Neural cell (in vitro differentiated cells): Measurements from ENCODE around the gene MBD3L5. TPM values are rescaled to one million over a fixed set of nuclear protein-coding genes. Genes with fewer than 3 reads are reported as not detected.

Experiments used
- H2AFZ ChIP-seq: fragments of 200-600, 300-800 bp; sonication (generic), shearing (Covaris generic); 2 replicates; pipeline ENCODE4 v1.6.0; 2014; ENCODE audit warnings: low read depth, mild to moderate bottlenecking, antibody characterized with exemption, low read length, moderate library complexity
- H3F3A ChIP-seq: fragments of 200-600 bp; shearing (Covaris generic); 2 replicates; pipeline ENCODE4 v1.6.1; 2016; ENCODE audit warnings: mild to moderate bottlenecking, moderate library complexity, mixed read lengths, antibody characterized with exemption, low read length; ENCODE audit not compliant: insufficient read depth, poor library complexity, severe bottlenecking
- H3K27ac ChIP-seq: fragments of 200-600, 300-800 bp; sonication (generic), shearing (Covaris generic); 2 replicates; pipeline ENCODE4 v1.5.1; 2014; ENCODE audit warnings: mild to moderate bottlenecking, low read length, moderate library complexity
- H3K27me3 ChIP-seq: fragments of 300-800, 200-600 bp; sonication (generic), shearing (Covaris generic); 2 replicates; pipeline ENCODE4 v1.6.0; 2014; ENCODE audit warnings: mild to moderate bottlenecking, low read depth, low read length, moderate library complexity; ENCODE audit not compliant: insufficient read depth
- H3K36me3 ChIP-seq: fragments of 300-800, 200-600 bp; sonication (generic), shearing (Covaris generic); 2 replicates; pipeline ENCODE4 v1.5.1; 2014; ENCODE audit warnings: mild to moderate bottlenecking, antibody characterized with exemption, low read length, moderate library complexity; ENCODE audit not compliant: insufficient read depth
- H3K4me2 ChIP-seq: fragments of 300-800, 200-600 bp; sonication (generic), shearing (Covaris generic); 2 replicates; pipeline ENCODE4 v1.6.0; 2014; ENCODE audit warnings: mild to moderate bottlenecking, low read length
- H3K4me3 ChIP-seq: fragments of 300-800, 200-600 bp; sonication (generic), shearing (Covaris generic); 2 replicates; pipeline ENCODE4 v1.5.1; 2014; ENCODE audit warnings: mild to moderate bottlenecking, low read length, moderate library complexity
- H3K79me2 ChIP-seq: fragments of 200-600 bp; shearing (Covaris generic); replicated peaks from 2 replicates; pipeline ENCODE4 v1.6.0; 2014; ENCODE audit warnings: mild to moderate bottlenecking, low read length, moderate library complexity; ENCODE audit not compliant: insufficient read depth
- H3K9ac ChIP-seq: fragments of 300-800, 200-600 bp; sonication (generic), shearing (Covaris generic); 2 replicates; pipeline ENCODE4 v1.6.1; 2016; ENCODE audit warnings: mild to moderate bottlenecking, low read length, mixed read lengths
- H3K9me2 ChIP-seq: fragments of 200-600 bp; shearing (Covaris generic); 2 replicates; pipeline ENCODE4 v1.6.1; 2016; ENCODE audit warnings: mild to moderate bottlenecking, low read length, mixed read lengths; ENCODE audit not compliant: insufficient read depth
- H3K9me3 ChIP-seq: fragments of 200-600, 300-800 bp; sonication (generic), shearing (Covaris generic); 2 replicates; pipeline ENCODE4 v1.6.1; 2016; ENCODE audit warnings: mild to moderate bottlenecking, mixed run types, low read length, moderate library complexity, mixed read lengths
- H4K20me1 ChIP-seq: fragments of 200-600 bp; shearing (Covaris generic); 2 replicates; pipeline ENCODE4 v1.6.1; 2016; ENCODE audit warnings: mild to moderate bottlenecking, mixed run types; ENCODE audit not compliant: insufficient read depth
- CTCF ChIP-seq: fragments of 450-650 bp; IDR thresholded peaks from 2 replicates; pipeline ENCODE4 v1.5.1; 2014; ENCODE audit warnings: antibody characterized with exemption, mild to moderate bottlenecking, moderate library complexity; ENCODE audit not compliant: poor library complexity, severe bottlenecking
- EP300 ChIP-seq: fragments of 450-650 bp; conservative IDR thresholded peaks from 2 replicates; pipeline ENCODE4 v1.6.1; 2014; ENCODE audit warnings: antibody characterized with exemption, mild to moderate bottlenecking, moderate library complexity; ENCODE audit not compliant: poor library complexity, severe bottlenecking
- EZH2 ChIP-seq: fragments of 200-600, 300-800 bp; shearing (Covaris generic), sonication (generic); IDR thresholded peaks from 2 replicates; pipeline ENCODE4 v1.6.1; 2014; ENCODE audit warnings: antibody characterized with exemption, low read length, borderline replicate concordance, mild to moderate bottlenecking; ENCODE audit not compliant: insufficient read depth, poor library complexity, severe bottlenecking
- MXI1 ChIP-seq: fragments of 450-650 bp; conservative IDR thresholded peaks from 2 replicates; pipeline ENCODE4 v1.6.1; 2014; ENCODE audit warnings: antibody characterized with exemption, mild to moderate bottlenecking; ENCODE audit not compliant: poor library complexity, severe bottlenecking
- POLR2AphosphoS5 ChIP-seq: IDR thresholded peaks from 2 replicates; pipeline ENCODE4 v1.6.1; 2012
- RAD21 ChIP-seq: fragments of 450-650 bp; conservative IDR thresholded peaks from 2 replicates; pipeline ENCODE4 v1.6.1; 2014; ENCODE audit warnings: antibody characterized with exemption, mild to moderate bottlenecking, moderate library complexity
- REST ChIP-seq: IDR thresholded peaks from 2 replicates; pipeline ENCODE4 v1.6.1; 2012; ENCODE audit warnings: borderline replicate concordance
- SMC3 ChIP-seq: fragments of 450-650 bp; conservative IDR thresholded peaks from 2 replicates; pipeline ENCODE4 v1.6.1; 2014; ENCODE audit warnings: antibody characterized with exemption, mild to moderate bottlenecking, moderate library complexity; ENCODE audit not compliant: poor library complexity
- TAF1 ChIP-seq: IDR thresholded peaks from 2 replicates; pipeline ENCODE4 v1.6.1; 2012; ENCODE audit warnings: low read depth
- polyA plus RNA-seq: library from polyadenylated mRNA; depleted of rRNA; stranded (reverse); fragments of >200 nt; gene quantifications from 2 replicates; pipeline ENCODE4 v1.2.3, GENCODE V29; 2014

Gene MBD3L5
- polyA plus RNA-seq, 1 donor from 2014 or later, result not detected

GRCh38 chr19:6996810-6997209, 33.6 kb upstream of the MBD3L5 start:
- H3K27ac ChIP-seq, result no peak overlapping the region
- no peaks in the 10 kb centered on the region for H3F3A ChIP-seq
- no peaks in the 10 kb centered on the region for H4K20me1 ChIP-seq
- TF ChIP-seq SMC3 (no peak), POLR2AphosphoS5 (no peak), TAF1 (no peak), EZH2 (no peak), CTCF (no peak), EP300 (no peak), REST (no peak), RAD21 (no peak), MXI1 (no peak)
- H3K27me3 ChIP-seq, result no peaks in the 10 kb centered on the region
- H2AFZ ChIP-seq, result no peak overlapping the region
- H3K36me3 ChIP-seq, result no peaks in the 10 kb centered on the region
- no peaks in the 10 kb centered on the region for H3K79me2 ChIP-seq
- H3K4me2 ChIP-seq, result no peak overlapping the region
- H3K9ac ChIP-seq, result no peak overlapping the region
- no peak overlapping the region for H3K4me3 ChIP-seq
- H3K9me2 ChIP-seq, result no peaks in the 10 kb centered on the region
- no peaks in the 10 kb centered on the region for H3K9me3 ChIP-seq

- no peak overlapping the region for H3K9ac ChIP-seq
- H4K20me1 ChIP-seq, result no peaks in the 10 kb centered on the region
- H3K79me2 ChIP-seq, result no peaks in the 10 kb centered on the region
- no peaks in the 10 kb centered on the region for H3K9me3 ChIP-seq
- no peaks in the 10 kb centered on the region for H3K9me2 ChIP-seq
- no peak overlapping the region for H3K4me2 ChIP-seq
- H3K4me3 ChIP-seq, result no peak overlapping the region
- H3K27me3 ChIP-seq, result no peaks in the 10 kb centered on the region
- no peaks in the 10 kb centered on the region for H3F3A ChIP-seq
- no peak overlapping the region for H3K27ac ChIP-seq
- TF ChIP-seq REST (no peak), MXI1 (no peak), EZH2 (no peak), CTCF (no peak), TAF1 (no peak), EP300 (no peak), POLR2AphosphoS5 (no peak), SMC3 (no peak)
- H2AFZ ChIP-seq, result no peak overlapping the region
- no peaks in the 10 kb centered on the region for H3K36me3 ChIP-seq
Measured at GRCh38 chr19:6997679-6998445, 32.5 kb upstream of the MBD3L5 start.
